GM18909 (cell line): Measurements from ENCODE around the gene KCTD17.

Source experiments
- ATAC-seq: cut with Tn5 transposase; IDR thresholded peaks from one replicate; pipeline ENCODE4 v1.9.1; 2021; ENCODE audit warnings: mild to moderate bottlenecking; ENCODE audit not compliant: unreplicated experiment, poor library complexity

The KCTD17 gene, protein sequence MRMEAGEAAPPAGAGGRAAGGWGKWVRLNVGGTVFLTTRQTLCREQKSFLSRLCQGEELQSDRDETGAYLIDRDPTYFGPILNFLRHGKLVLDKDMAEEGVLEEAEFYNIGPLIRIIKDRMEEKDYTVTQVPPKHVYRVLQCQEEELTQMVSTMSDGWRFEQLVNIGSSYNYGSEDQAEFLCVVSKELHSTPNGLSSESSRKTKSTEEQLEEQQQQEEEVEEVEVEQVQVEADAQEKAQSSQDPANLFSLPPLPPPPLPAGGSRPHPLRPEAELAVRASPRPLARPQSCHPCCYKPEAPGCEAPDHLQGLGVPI

DNA sequence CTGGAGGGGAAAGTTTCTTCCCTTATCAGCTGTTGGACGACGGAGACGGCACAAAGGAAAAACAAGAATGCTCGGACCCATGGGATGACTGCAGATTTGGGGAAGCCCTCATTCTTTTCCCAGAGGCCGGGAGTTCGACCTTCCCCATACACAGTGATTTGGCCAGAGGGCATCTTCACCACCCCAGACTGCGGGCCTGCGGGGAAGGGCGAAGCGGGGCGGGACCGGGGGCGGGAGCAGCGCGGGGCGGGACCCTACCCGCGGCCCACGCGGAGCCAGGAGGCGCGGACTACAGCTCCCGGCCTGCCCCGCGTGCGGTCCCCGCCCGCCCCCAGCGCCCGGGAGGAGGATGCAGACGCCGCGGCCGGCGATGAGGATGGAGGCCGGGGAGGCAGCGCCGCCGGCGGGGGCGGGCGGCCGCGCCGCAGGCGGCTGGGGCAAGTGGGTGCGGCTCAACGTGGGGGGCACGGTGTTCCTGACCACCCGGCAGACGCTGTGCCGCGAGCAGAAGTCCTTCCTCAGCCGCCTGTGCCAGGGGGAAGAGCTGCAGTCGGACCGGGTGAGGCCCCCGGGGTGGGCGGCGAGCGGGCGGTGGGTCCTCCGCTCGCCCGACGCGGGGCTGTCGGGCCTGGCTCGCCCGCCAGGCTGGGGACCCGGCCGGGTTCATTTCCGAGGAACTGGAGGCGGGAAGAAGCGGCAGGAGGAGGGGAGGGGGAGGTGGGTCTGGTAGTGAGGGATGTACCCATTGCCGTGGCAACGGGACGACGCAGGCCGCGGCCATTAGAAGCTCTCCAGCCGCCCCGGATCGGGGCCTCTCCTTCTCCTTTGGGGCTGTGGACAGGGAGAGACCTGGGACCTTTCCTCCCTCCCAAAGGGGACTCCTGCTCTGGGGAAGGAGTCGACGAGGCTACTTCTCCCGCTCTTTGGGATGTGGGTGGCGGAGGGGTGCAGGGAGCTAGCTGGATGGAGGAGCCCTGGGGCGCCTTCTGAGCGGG is at the start of gene KCTD17:
KCTD17 (plus strand) TSS at position 352 of the 995 bp plus-strand sequence; CDS start at position 371, 19 bp downstream.
- peak; percentile 63 for ATAC-seq

DNA sequence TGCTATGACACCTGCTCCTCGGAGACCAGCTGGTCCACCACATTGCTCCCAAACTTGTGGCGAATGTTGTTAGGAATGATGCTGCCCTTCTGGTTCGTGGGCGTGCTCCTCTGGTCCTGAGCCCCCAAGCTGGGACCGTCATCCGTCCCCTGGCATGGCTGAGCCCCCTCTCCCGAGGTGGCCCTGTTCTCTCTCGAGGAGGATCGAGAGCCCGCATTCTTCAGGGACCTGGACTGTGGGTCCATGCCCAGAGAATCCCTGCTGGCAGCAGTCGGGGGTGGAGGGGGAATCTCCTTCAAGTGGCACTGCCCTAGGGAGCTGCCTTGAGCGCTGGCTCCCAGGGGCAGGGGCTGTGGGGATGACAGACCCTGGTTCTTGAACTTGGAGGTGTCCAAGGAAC is 49.7 kb upstream of the KCTD17 start:
- no peak for ATAC-seq

DNA sequence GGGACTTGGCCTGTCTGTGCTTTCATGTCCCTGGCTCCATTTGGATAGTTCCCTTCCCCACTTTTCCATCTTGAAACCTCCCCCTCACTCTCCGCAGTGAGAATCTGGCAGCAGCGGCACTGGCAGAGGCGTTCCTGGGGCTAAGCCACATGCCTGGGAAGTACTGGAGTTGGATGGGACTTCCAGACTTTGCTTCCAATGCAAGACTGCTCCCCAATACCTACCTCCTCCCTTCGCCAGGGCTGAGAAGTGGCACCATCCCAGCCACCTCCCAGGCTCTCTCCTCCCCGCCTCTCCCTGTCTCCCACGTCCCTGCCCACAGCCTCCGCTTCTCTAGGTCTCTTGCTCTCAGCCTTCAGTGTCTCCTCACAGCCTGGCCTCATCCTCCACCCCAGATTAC is 48.9 kb upstream of the KCTD17 start:
- ATAC-seq, result no peak

DNA sequence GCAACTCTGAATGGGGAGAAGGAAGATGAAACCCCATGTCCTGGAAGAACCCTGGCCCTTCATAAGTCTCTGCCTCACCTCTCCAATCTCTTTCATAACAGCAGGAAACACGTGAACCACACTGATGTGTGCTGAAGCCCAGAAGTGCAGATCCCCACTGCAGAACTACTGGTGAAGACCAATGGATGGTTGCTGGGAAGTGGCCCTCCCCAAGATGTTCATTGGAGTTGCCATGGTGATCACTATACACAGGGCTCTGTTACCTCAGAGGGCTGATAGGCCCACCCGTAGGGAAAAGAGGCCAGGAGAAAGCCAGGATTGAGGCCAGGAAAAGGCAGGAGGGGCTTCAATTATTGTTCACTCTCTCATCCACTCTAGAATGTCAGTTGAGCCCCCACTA is 43.9 kb upstream of the KCTD17 start:
- ATAC-seq, result no peak

DNA sequence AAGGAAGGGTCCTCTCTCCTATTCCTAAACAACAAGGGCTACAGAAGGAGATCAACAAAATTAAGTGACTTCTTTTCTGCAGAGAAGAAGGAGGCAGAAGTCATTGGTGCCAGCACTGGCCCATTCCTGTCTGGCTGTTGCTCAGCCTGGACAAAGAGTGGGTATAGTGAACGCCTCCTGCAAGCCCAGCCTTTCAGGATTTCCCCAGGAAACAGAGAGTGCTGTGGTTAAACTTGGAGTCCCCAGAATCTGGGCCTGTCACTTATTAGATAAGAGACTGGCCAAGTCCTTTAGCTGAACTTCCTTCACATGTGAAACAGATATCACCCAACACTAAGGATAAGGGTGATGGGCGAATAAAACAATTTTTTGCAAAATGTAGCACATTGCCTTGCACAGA is 43.2 kb upstream of the KCTD17 start:
- no peak for ATAC-seq

DNA sequence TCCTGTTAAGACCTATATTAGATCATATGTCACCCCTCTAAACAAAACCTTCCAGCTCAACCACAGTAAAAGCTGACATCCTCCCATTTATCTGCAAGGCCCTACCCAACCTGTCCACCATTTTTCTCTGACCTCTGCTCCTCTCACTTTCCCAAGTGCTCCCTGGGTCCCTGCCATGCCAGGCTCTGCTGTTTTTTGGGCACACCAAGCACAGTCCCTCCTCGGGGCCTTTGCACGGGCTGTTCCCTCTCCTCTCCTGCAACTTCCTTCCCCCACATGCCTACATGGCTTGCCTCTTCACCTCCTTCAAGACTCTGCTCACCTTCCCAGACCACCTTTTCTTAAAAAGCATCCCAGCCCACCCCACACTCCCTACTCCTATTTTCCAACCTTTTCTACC is 42.1 kb upstream of the KCTD17 start:
- ATAC-seq, result no peak

DNA sequence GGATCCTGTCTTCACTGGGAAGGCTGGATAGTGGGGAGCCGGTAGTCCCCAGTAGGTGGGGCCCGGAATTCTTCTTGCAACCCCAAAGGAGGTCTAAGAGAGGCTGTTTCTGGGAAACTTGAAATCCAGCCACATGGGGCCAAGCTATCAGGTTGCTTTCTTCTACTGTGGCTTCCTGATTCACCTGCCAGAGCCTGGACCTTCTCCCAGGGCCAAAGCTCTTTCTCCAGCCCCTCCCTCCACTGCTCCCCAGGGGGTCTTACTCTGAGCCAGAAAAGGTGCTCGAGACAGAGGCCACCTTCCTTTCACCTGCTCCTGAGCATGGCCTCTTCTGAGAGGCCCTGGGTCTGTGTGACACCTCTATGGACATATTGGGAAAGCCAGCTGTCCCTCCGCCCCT is 41.4 kb upstream of the KCTD17 start:
- no peak for ATAC-seq

DNA sequence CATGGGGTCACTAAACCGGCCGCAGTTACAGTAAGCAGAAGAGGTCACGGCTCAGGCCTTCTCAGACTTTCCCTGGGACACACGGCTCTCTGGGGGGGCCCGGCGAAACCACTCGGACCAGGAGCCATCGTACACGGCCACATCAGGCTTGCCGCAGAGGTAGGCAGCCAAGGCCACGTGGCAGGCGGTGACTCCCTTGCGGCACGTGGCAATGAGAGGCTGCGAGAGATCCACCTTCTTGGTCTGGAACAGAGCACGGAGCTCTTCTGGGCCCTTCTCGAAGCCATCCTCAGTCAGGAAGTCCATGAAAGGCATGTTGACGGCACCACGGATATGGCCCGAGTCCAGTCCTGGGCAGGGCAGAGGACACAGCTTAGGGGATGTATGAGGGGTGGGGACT is 40.6 kb upstream of the KCTD17 start:
- no peak for ATAC-seq

DNA sequence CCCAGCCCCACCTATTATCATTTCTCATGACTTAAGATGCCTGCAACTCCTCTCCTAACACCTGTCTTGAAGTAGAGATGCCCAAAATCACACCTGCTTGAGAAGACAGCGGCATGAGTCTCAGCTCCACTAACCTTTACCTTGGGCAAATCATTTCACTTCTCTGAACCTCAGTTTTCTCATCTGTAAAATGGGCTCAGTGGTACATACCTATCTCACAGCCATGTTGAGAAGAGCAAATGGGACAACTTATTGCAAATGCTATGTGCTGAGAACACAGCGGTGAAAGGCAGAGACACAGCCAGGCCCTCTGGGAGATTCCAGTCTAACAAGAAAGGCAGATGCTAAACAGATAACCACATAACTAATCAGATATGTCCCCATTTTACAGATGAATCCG is 40.1 kb upstream of the KCTD17 start:
- no peak for ATAC-seq

DNA sequence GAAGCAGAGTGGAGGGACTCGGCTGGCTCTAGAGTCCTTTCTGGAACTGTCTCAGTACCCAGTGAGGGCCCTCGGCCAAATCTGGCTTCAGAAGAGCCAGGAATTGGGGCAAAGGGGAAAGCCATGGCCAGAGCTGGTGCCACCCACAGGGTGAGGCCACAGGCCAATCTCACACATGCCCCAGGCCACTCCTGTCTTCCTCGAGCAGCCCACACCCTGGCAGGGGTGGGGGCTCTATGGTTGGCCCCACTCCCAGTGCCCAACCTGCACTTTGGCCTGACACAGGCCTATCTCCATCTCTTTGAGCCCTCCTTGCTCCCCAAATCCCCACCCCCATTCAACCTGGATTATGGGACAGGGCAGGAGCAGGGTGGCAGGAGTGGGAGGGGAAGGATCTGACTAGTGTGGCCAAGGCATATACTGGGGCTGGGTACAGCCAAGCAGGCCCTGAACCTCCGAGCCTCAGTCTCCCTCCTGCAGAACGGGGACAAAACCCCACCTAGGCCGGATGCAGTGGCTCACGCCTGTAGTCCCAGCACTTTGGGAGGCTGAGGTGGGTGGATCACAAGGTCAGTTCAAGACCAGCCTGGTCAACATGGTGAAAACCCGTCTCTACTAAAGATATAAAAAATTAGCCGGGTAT is 39.2 kb upstream of the KCTD17 start:
- ATAC-seq, result no peak

DNA sequence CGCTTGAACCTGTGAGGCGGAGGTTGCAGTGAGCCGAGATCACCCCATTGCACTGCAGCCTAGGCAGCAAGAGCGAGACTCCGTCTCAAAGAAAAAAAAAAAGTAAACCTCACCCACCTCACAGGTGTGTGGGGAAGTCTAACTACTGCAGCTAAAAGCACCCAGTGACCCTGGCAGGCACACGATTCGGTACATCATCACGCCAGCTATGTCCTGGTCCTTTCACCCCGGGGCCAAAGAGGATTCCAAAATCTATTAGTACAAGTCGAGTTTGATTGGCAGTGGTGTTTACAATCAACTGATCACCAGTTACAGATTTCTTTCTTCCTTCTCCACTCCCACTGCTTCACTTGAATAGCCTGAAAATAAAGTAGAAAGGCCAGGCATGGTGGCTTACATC is 38.6 kb upstream of the KCTD17 start:
- no peak for ATAC-seq

DNA sequence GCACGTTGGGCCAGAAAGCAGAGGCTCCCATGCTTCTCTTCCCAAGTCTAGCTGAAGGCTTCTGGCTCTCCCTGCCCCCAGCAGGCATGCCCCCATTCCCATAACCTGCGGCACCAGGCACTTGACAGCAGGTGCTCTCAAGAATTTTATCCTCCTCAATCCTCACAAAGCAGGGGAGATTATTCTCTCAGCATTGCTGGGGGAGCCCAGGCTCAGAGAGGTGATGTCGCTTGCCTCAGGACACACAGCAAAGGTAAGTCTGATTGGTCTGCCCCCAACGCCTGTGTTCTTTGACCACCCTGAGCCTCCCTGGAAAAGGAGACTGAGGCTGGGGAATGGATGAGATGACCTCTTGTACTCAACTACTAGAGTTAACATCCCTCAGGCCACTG is 37.1 kb upstream of the KCTD17 start:
- no peak for ATAC-seq

DNA sequence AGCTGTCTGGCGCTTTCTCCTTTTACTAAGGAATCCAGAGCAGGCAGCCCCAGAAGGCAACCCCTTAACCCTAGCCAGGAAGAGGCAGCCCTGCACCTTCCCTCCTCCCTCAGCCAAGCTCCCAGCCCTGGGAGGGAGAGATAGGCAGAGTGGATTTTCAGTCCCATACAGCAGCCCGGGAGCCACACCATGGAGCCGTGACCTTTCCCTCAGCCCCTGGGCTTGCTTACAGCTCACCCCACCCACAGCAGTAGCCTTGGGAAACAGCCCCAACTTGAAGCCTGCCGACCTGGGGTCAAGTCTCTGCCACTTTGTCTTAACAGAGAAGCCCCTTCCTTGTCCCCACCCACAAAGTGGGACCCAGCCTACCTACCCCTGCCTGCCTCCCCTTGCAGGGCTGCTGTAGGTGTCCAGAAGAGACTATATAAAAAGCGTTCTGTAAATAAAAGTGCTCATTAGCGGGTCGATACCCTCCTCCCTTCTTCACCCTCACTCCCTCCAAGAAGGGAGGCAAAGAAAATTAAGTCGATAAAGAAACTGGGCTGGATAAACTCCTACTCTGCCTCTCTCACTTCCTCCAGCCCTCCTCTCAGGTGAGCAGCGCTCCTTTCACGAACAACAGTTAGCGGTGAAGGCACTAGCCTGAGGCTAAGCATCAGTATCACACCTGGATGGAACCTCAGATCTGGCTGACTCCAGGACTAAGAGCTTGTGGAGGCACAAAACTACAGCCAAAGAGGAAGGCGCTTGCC is 36.5 kb upstream of the KCTD17 start:
- ATAC-seq, result no peak

DNA sequence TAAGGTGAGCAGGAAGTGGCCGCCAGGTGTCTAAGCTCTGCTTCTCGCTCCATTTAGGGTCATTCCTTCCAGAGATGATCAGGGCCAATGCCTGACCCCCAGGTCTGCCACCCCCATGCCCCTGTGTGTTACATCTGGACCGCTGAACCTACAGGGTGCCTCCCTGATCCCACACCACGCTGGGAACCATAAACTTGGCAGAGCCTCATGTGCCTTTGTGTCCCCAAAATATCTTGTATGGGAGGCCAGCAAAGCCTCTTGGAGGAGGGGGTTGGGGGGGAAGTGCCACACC is 36.0 kb upstream of the KCTD17 start:
- no peak for ATAC-seq

DNA sequence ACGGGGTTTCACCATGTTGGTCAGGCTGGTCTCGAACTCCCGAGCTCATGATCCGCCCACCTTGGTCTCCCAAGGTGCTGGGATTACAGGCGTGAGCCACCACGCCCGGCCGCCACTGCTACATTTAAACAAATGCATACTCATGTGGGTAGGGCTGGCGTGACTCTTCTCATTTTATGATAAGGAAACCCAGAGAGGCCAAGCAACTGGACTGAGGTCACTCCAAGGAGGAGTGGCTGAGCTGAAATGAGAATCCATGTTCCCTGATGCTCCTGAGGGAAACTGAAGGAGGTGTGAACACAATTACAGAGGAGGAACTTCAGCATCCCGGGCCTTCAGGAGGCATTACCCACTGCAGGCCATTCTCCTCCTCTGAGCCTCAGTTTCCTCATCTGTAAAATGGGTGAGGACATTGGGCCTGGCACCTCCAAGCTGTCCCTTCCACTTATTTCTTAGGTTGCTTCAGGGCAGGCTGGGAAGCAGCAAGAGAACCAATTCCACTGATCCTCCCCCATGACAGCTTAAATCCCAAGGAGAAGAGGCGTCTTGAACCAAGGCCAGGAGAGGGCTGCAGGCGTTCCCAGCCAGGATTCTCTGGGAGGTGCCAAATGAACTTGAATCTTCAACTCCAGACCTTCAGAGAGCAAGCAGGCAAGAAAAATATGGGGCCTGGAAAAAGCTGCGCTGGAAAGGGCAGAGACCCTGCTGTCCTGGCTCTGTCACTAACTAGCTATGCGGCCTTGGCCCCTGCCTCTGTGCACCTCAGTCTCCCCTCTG is 35.2 kb upstream of the KCTD17 start:
- no peak for ATAC-seq

DNA sequence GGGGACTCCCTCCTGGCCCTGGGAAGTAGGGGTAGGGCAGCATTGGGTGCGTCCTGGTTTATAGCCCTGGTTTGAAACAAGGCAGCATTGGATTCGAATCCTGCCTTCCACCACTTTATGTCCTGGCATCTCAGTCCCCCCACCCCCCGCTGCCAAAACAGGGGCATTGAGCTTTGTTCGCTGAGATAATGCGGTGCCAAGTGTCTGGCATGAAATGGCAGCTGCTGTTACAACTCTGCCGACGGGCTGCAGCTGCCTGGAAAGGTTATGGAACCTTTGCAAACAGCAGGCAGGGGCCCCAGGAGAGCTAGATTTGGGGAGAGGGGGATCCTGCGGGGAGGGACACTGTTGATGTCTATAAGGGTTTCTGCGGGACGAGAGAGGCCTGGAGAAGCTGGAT is 34.2 kb upstream of the KCTD17 start:
- no peak for ATAC-seq

DNA sequence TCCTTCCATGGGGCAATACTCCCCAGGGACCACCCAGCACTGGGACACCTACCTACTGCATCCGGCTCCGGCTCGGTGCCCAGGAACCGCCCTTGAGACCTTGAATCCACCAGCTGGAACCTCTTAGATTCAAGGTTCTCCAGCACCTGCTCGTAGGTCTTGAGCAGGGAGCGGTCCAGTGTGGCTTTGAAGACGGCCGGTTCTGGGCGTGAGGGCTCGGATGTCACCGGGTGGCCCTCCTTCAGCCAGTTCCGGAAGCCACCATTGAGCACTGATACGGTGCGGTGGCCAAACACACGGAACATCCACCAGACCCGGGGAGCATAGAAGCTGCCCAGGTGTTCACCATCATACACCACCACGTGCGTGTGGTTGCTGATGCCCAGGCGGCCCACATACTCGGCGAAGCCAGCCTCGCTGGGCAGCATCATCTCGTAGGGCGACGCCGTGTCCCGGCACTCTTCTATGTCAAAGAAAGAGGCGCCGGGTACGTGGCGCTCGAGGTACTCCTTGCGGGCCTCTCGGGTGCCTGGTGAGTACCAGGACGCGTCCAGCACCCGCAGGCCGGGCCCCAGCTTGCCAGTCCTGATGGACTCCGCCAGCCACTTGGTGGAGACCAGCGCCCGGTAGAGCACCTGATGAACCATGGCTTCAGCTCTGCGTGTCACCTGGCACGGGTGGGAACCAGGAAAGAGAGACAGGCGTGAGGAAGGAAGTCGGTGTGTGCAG is 33.3 kb upstream of the KCTD17 start:
- ATAC-seq, result no peak

DNA sequence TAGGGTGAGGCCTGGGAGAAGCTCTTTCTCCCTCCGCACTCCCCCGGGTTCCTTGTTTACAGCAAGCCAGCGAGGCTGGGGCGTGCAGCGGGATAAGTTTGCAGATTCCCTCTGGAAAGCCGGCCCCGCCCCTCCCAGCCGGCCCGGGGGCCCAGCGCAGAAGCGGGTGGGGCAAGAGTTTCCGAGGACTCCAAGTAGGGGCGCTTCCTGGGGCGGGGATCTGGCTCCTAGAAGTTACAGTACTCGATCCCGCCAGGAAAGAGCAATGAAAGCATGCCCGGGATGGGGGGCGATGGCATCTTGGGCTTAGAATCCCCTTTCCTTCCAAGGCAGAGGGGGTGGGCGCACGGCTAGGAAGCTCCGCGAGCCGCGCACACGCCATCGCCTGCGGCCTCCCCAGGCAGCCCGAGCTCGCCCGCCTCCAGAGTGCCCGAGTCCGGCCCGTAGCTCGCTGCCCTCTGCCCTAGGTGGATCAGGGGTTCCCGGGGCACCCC is 32.7 kb upstream of the KCTD17 start:
- peak; percentile 15 for ATAC-seq
